HG03565 (cell line): ENCODE results near the gene C1QL2.
A peak's percentile ranks its signal among the peaks of the same experiment; 100 is the strongest.

Experiments
- ATAC-seq: cut with Tn5 transposase; IDR thresholded peaks from one replicate; pipeline ENCODE4 v1.9.1; 2021; ENCODE audit warnings: mild to moderate bottlenecking, moderate library complexity; ENCODE audit not compliant: unreplicated experiment

C1QL2 gene

DNA sequence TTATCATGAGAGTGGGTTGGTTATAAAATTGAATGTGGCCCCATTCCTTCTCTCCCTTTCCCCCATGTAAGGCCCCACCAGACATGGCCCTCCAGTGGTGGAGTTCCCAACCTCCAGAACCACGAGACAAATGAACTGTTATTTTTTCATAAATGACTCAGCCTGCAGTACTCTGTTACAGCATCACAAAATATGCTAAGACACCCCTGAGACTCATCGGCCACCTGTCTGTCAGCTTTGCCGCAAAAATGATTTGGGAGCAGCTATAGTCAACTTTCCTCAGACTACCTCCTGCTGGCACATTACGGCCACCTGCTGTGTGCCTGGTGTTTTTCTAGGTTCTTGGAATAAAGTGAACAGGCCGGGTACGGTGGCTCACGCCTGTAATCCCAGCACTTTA lies 21.4 kb upstream of the C1QL2 start:
- no peak for ATAC-seq

DNA sequence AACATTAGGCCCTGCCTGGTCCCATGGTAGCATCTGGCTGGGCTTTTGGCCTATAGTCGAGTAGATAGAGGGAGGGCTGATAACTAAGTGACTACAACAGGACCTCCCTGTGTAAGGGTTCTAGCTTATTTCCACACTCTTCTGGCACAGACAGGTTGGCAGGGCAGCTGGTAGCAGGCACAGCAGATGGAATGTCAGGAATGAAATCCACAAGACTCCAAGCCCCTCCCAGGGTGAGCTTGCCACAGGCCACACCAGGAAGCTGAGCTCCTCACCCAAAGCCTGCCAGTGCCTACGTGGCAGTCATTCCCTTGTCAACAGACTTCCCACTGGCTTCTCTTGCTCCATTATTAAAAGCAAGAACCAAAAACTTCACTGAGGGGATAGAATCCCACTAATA lies 20.7 kb upstream of the C1QL2 start:
- no peak for ATAC-seq

DNA sequence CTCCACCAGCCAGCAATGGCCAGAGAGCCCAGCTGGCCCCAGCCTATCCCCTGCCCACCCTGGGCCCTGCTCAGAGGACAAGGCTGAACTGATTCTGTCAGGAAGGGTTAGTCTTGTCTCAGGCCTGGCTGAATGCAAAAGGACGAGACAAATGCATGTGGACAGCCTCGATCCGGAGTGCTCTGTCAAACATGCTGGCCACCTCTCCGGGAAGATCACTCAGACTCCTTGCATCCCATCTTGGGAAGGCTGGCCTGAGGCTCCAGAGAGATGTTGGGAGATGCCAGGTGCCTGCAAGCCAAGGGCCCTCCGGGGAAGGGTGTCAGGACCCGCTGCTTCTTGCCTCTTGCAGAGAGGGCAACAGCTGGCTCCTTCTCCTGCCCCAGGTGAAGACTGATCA lies 20.2 kb upstream of the C1QL2 start:
- no peak for ATAC-seq

DNA sequence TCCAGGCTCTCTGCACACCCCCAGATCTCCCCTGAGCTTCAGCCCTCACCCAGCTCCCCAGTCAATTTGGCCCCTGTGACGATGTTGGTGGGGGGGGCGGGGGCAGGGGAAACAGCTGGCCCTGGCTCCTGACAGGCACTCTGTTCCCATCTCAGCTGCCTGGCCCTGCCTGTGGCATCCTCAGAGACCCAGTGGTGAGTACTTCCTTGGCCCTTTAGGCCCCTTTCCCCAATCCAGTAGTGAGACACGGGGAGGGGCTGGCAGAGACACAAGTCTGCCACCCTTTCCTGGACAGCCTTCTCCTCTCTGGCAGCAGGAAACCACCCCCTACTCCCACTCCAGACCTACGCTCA lies 19.3 kb upstream of the C1QL2 start:
- ATAC-seq = no peak

DNA sequence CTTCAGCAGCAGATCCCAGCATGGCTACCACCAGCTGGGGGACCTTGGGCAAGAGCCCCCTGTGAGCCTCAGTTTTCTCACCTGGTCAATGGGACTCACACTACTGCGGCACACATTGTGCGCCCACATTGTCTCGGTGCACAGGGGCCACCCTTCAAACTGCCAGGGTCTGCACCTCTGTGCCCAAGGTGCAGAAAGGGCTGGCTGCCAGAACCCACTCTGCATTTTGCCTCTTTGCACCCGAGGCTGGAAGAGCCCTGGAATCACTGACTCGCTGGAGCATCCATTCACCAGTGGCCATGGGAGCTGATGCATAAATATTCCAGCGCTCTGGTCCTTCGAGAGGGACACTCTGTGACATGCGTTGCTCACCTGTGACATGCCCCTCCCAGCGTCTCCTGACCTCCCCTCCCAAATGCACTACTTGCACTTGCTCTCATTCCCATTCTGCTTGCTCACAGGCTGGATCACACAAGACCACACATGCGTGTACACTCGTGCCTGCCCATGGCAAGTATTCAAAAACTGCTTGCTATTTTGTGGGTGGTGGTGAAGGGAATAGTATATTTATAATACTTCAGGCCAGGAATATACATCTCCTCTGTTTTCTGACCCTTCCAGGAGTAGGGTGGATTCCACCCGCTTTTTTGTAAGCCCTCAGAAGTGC lies 18.8 kb upstream of the C1QL2 start:
- no peak for ATAC-seq

DNA sequence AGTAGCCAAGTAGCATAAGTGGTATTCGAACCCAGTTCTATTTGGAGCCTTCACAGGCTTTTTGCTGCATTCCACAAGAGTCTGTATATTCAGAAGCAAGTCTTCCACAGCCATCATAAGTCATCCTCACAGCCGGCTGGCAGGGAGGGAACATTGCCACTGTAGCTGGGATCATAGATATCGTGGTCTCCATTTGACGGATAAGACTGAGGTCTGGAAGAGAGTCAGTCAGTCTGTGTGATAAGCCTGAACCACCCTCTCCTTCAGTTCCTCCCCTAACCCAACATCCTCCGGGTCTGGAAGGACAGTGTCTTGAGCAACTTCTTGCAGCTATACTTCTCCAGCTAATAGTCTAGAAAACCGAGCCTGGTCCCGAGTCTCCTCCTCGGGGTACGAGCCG lies 17.0 kb upstream of the C1QL2 start:
- no peak for ATAC-seq

DNA sequence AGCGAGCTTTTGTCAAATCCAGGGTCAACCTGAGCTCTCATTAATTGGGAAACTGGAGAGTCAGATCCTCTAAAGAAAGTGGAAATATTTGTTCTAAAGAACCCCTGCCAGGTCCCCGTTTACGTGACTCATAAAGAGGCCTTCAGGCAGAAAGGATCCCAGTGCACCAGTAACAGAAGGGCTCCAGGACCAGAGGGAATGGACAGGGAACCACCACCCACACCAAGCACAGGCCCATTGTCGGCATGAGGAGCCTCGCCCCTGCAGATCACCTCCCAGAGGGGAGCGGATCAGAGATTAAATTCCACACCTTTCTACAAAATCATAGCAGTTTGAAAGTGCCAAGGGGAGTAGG lies 16.4 kb upstream of the C1QL2 start:
- ATAC-seq = no peak

DNA sequence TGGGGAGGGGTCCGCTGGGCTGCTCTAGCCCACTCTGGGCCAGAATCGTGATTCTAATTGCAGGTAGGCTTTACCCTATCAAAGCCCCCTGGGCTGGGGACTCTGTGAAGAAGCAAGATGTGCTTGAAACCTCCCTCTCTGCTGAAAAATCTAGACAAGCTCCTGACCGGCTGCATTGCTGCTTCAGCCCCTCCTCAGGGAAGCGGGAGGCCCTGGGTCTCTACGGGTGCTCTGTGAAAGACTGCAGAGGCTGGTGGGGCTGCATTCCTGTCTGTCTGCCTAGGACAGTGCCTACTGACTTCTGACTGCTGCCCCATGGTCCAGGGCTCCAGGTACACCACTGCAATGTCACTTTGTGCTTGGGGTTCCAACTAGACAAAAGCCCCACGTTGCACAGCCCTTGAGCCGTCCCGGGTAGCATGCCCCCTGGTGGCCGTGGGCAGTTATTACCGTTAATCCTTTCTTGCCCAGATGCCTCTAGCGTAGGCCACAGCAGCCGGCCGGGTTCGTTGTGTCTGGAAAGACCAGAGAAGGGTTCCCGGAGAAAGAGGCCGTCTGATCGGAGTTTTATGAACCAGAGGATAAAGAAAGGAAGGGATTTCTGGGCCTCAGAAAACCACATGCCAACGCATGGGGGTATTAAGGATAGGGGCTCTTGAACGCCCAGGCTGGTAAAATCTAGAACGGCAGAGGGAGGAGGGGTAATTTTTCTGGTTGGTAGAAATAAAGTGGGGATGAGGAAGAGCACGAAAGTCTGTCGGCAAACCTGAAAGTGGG lies 15.9 kb upstream of the C1QL2 start:
- ATAC-seq = peak; percentile 65

DNA sequence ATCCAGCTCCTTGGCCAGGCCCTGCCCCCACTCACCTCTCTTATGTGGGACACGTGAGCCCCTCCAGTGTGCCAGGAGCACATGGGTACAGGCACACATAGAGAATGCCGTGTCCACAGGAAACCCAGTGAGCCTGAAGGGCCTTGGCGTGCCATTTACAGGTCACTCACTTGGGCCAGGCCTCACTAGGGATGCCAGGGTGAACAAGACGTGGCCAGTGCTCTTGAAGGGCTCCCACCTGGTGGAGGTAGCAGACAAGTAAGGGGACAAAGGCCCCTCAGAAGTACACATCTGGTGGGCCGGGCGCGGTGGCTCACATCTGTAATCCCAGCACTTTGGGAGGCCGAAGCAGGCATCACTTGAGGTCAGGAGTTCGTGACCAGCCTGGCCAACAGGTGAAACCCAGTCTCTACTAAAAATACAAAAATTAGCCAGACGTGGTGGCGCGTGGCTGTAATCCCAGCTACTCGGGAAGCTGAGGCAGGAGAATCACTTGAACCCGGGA lies 15.1 kb upstream of the C1QL2 start:
- no peak for ATAC-seq

DNA sequence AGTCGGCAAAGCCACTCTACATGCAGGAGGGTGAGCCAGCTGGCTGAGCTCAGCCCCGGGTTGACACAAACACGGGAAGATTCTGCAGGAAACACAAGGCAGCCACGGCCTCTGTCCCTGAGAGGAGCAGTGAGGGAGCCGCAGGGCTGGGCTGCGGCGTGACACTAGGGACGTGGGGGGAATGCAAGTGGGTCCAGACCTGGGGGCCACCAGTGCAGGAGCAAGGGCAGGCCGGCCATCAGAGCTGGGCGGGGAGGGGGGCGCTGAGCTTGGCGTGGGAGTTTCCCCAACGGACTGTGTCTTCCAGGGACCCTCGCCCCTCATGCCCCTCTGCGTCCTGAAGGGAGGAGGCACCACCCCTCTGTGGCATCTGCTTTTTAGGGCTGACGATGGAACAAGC lies 12.0 kb upstream of the C1QL2 start:
- no peak for ATAC-seq

DNA sequence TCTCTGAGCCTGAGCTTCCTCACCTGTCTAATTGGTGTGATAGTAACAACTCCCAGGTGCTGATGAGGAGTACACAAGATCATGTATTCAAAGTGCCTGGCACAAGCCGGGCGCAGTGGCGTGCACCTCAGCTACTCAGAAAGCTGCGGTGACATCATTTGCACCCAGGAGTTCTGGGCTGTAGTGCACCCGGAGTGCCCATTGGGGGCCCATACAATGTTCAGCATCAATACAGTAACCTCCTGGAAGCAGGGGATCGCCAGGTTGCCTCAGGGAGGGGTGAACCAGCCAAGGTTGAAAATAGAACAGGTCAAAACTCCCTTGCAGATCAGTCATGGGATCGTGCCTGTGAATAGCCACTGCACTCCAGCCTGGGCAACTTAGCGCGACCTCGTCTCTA lies 11.2 kb upstream of the C1QL2 start:
- ATAC-seq = no peak

DNA sequence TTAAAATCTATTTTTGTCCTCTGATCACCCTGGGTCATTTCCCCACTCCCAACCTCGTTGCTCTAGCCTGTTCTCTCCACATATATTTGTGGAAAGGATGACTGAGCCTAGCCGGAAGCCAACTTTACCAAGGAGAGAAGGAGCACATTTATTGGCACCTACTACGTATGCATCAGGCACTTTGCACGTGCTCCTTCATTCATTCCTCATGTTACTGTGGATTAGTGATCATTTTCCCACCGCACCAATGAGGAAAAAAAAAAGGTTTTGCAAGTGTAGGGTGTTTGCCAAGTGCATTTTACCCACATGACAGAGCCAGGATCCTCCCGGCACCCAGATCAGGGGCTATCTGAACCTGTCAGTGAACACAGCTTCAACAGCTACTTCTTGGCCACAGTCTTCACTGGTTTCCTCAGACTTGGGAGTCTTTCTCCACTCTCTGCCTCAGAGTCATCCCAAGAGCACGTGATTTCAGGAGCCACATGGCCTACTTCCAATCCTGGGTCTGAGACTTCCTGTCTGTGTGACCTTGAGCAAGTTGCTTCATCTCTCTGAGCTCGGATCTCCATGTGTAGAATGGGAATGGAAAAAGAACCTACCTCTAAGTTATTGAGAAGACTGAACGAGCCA lies 1.9 kb upstream of the C1QL2 start:
- no peak for ATAC-seq

DNA sequence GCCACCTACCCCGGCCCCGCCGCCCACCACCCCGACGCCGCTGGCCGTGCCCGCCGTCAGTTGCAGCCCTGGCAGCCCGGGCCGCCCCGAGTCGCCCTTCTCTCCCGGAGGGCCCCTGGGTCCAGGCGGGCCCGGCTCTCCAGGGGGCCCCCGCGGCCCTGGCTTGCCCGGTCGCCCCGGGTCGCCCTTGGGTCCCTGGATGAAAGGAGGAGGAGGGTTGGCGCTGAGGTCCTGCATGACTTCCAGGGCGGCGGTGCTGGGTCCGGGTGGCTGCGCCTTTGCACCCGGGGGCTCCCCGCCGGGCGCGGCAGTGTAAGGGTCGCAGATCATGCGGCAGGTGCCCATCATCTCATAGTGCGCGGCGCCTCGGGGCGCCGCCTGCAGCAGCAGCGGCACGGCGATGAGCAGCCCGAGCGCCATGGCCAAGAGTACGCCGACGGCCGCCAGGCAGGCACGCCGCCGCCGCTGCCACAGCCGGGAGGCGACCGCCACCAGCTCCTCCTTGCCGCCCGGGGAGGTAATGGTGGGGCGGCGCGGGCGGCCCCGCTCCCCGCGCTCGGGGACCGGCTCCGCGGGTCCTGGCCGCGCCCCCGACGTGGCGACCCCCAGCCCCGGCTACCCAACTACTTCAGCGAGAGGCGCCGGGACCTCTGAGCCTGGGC lies 570 bp downstream of the C1QL2 start:
- ATAC-seq = no peak

DNA sequence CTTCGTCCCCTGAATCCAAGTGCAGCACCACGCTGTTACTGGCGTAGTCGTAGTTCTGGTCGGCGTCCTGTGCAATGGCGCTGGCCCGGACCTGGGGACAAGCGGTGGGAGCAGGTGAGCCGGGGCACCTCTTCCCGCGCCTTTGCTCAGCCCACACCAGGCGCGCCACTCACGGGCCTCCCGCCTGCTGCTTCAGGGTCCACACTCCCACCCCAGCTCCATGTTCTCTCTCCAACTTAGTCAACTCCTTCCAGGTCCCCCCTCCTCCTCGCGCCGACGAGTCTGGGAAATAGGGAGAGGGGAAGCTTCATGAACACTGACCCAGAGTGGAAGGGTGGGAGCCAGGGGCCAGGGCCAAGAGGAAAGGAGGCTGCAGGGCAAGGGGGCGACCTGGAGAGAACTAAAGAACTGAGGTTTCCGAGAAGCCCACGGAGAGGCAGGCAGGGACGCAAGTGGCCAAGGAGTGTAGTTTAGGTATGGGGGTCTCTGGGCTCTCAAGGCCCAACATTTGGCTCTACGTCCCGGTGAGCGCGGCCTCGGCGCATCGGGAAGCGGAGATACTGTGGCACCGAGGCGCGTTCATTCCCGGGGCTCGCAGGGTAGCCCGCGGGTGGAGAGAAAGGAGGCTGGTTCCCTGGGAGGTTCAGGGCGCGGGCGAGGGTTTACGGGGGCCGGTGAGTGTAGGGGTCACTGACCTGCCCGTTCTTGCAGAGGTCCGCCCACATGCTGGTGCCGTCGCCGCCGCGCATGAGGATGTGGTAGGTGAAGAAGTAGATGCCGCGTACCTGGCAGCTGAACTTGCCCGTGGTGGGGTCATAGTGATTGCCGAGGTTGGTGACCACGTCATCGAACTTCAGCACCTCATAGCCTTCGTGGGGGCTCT lies 1.4 kb downstream of the C1QL2 start:
- ATAC-seq = no peak

DNA sequence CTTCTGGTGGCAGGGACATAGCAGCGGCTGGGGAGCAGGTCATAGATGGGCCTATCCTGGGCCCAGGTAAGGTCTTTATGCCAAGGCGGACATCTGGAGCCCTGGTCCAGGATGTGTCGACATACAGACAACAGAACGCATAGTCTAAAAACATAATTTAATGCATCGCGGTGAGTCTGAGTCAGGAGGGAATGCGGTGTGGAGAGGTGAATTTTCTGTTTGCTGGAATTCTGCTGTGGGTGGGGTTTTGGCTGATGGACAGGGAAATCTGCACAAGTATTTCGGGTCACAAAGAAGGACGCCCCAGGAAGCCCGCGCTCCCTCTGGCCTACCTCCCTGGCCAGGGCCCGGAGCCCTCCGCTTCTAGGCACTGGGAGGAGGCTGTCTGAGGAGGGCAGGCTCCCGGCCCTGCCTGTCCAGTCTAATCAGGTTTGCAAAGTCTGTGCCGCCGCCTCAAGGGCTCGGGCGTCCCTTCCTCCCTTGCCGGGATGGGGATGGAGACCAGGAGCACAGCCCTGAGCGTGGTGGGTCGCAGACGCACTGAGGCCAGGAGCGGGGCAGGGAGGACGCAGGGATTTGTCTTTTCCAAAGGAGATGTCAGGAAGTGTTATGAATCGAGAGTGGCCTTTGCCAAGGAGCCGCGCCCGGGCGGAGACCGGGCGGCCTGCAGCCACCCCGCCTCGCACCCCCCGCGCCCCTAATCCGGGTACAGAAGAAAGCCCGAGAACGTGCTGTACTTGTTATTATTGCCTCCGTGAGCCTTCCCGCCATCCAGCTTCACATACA lies 2.3 kb downstream of the C1QL2 start:
- no peak for ATAC-seq

DNA sequence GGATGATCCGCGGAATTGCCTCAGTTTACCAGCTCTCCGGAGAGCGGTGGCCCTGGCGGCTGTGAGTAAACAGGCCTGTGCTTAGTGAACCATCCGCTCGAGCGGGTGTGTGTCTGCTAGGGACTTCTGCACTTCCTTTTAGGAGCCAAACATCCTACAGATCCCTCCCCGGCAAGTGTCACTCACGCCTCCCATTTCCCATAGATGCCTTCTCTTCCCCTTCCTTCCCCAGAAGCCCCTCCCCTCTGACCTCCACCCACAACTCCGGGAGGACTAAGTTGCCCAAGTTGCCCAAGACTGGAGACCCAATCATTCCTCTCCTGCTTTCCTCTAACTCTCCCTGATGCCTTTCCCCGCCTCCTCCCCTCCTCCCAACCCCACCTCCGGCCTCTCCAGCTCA lies 2.9 kb downstream of the C1QL2 start:
- no peak for ATAC-seq

DNA sequence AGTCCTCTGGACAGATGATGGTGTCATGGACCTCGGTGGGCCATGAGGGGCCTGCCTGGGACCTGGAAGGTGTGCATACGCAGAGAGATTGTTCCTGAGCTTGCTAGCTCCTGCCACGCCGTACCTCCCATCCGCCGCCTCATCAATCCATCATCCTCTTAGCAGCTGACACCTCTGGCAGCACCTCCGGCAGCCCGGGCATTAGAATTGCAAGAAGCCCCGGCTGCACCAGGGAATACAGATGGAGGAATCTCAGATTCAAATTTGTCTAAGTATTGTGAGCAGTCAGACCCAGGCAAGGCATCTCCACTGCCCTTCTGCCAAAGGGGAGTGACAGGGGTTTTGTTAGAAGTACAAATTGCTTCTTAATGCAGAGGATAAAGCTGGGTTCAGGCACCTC lies 4.5 kb downstream of the C1QL2 start:
- ATAC-seq = no peak

DNA sequence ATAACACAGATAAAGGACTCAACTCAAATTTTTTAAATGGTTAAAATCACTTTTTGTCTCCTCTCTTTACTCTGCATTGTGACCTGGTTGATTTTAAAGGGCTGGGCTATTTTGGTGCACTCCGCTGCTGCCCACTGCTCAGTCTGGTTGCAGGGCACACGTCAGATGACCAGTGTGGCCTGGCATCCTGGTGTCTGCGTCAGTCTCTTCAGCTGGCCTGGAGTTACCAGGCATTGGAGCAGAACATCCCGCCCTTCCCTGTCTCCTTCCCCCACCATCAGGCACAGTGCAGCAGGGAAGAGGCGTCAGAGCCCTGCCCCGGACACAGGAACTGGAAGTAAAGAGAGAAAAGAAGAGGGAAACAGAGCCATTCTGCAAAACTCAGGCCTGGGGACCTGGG lies 8.9 kb downstream of the C1QL2 start:
- ATAC-seq = no peak

DNA sequence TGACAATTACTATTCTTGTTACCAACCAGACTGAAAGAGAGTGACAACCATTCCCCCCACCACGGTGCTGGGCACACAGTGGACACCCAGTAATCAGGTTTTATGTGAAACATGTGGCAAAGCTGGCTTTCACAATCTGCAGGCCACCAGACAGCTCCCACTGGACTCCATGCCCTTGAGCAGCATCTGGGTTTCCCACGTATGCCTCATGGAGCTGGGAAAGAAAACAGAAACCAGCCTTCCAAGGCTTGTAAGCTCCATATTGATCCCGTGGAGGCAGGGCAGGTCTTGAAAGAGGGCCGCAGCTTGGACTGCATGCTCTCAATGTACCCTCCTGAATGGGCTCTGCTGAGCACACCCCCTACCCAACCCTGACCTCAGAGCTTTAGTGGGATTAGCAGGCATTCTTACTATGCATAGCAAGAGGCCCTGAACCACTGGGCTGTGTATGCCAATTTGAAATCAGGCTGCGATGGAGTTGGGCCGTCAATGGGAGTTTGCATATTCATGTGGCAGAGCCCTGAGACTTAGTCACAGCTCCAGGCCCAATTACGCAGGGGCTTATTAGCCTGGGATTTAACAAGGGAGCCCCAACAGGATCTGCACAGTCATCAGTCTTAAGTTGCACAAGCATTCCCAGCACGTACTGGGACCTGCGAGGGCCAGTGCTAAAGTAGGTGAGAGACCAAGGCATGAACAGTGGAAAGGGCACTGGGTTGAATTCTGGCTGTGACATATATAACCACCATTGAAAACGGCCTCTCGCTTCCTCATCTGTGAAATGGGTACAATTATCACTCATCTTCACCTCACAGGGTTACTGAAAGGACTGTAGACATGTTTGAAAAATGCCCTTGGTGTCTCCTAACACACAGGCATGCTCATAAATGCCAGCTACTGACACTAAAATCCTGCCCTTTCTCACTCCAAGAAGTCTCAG lies 10.5 kb downstream of the C1QL2 start:
- no peak for ATAC-seq
